HUES64 (cell line): ENCODE data around the gene HMGB2.
A peak's percentile ranks its signal among the peaks of the same experiment; 100 is the strongest.

Experiments used
- H3K27ac ChIP-seq: 2 replicates; pipeline ENCODE4 v1.7.0; 2013; ENCODE audit warnings: low read depth, low read length, inconsistent platforms
- H3K27me3 ChIP-seq: 2 replicates; pipeline ENCODE4 v1.6.1; 2013; ENCODE audit warnings: mild to moderate bottlenecking, low read length; ENCODE audit not compliant: insufficient read depth
- H3K36me3 ChIP-seq: 2 replicates; pipeline ENCODE4 v1.6.1; 2013; ENCODE audit warnings: mild to moderate bottlenecking, low read length; ENCODE audit not compliant: insufficient read depth
- H3K4me1 ChIP-seq: 2 replicates; pipeline ENCODE4 v1.6.1; 2013; ENCODE audit warnings: mild to moderate bottlenecking, low read length, moderate library complexity; ENCODE audit not compliant: insufficient read depth
- H3K4me3 ChIP-seq: 2 replicates; pipeline ENCODE4 v1.5.1; 2013; ENCODE audit warnings: mild to moderate bottlenecking, low read length, moderate library complexity
- H3K9ac ChIP-seq: 2 replicates; pipeline ENCODE4 v1.6.1; 2013; ENCODE audit warnings: mild to moderate bottlenecking, low read depth, low read length
- H3K9me3 ChIP-seq: 2 replicates; pipeline ENCODE4 v1.6.1; 2013; ENCODE audit warnings: low read depth, low read length; ENCODE audit not compliant: insufficient read depth
- WGBS: fragments of 150-250, 120-280 bp; methylation state at CpG from one replicate; pipeline ENCODE4 v1.1.7; 2013; ENCODE audit warnings: missing lambda C conversion rate; 5-methylcytosine and 5-hydroxymethylcytosine counted together

The HMGB2 gene

GRCh38 chr4:173333658-173334084, 487 bp downstream of the HMGB2 start:
- H3K4me1 ChIP-seq = peaks cover 25% of the 10 kb centered on the region; the same call in 1 of the 2 replicates
- under 1% methylated on average over 53 of the region's 53 CpGs for whole genome bisulfite sequencing
- peaks cover 47% of the 10 kb centered on the region for H3K36me3 ChIP-seq
- peak overlapping the region; percentile 100 for H3K9ac ChIP-seq
- no peaks in the 10 kb centered on the region for H3K9me3 ChIP-seq
- H3K4me3 ChIP-seq = peak overlapping the region; percentile 97
- peak overlapping the region; percentile 98 for H3K27ac ChIP-seq
- no peaks in the 10 kb centered on the region for H3K27me3 ChIP-seq

- 22% methylated on average over 21 of the region's 21 CpGs for WGBS
- peak overlapping the region; percentile 97 for H3K4me3 ChIP-seq
- peak overlapping the region; percentile 100 for H3K9ac ChIP-seq
Observed at GRCh38 chr4:173332963-173333657, 1.0 kb downstream of the HMGB2 start.

GRCh38 chr4:173332021-173332487, 2.1 kb downstream of the HMGB2 start:
- H3K9ac ChIP-seq = no peak overlapping the region
- 94% methylated on average over 6 of the region's 6 CpGs for WGBS

More at GRCh38 chr4:173332963-173333657, 1.0 kb downstream of the HMGB2 start:
- Histone ChIP-seq H3K27ac (peak overlapping the region; percentile 43; the same call in 1 of the 2 replicates), H3K9me3 (no peaks in the 10 kb centered on the region), H3K27me3 (no peaks in the 10 kb centered on the region), H3K4me1 (peaks cover 25% of the 10 kb centered on the region; the same call in 1 of the 2 replicates), H3K36me3 (peaks cover 52% of the 10 kb centered on the region)

GRCh38 chr4:173330590-173330989, 3.6 kb downstream of the HMGB2 start:
- Histone ChIP-seq H3K27me3 (no peaks in the 10 kb centered on the region), H3K9me3 (no peaks in the 10 kb centered on the region), H3K4me3 (no peak overlapping the region), H3K27ac (no peak overlapping the region), H3K4me1 (peaks cover 13% of the 10 kb centered on the region; the same call in 1 of the 2 replicates), H3K36me3 (peaks cover 77% of the 10 kb centered on the region), H3K9ac (no peak overlapping the region)
- 95% methylated on average over 1 of the region's 2 CpGs for WGBS

More at GRCh38 chr4:173332021-173332487, 2.1 kb downstream of the HMGB2 start:
- H3K27ac ChIP-seq = no peak overlapping the region
- H3K27me3 ChIP-seq = no peaks in the 10 kb centered on the region
- no peaks in the 10 kb centered on the region for H3K9me3 ChIP-seq
- H3K4me3 ChIP-seq = peak overlapping the region; percentile 97
- peaks cover 63% of the 10 kb centered on the region for H3K36me3 ChIP-seq
- H3K4me1 ChIP-seq = peaks cover 25% of the 10 kb centered on the region; the same call in 1 of the 2 replicates

GRCh38 chr4:173328236-173328901, 5.8 kb downstream of the HMGB2 start:
- H3K9ac ChIP-seq = no peak overlapping the region
- H3K4me3 ChIP-seq = no peak overlapping the region
- no peaks in the 10 kb centered on the region for H3K27me3 ChIP-seq
- no peak overlapping the region for H3K27ac ChIP-seq
- peaks cover 93% of the 10 kb centered on the region for H3K36me3 ChIP-seq
- no peaks in the 10 kb centered on the region for H3K9me3 ChIP-seq
- peaks cover 12% of the 10 kb centered on the region; the same call in 1 of the 2 replicates for H3K4me1 ChIP-seq
- 98% methylated on average over 5 of the region's 5 CpGs for WGBS

- Histone ChIP-seq H3K27me3 (no peaks in the 10 kb centered on the region), H3K27ac (no peak overlapping the region), H3K9me3 (no peaks in the 10 kb centered on the region), H3K4me1 (no peaks in the 10 kb centered on the region), H3K9ac (no peak overlapping the region), H3K36me3 (peaks cover 93% of the 10 kb centered on the region), H3K4me3 (no peak overlapping the region)
- 95% methylated on average over 4 of the region's 5 CpGs for WGBS
Observed at GRCh38 chr4:173325007-173325736, 9.0 kb downstream of the HMGB2 start.

GRCh38 chr4:173319696-173320095, 14.5 kb downstream of the HMGB2 start:
- Histone ChIP-seq H3K9me3 (no peaks in the 10 kb centered on the region), H3K9ac (no peak overlapping the region), H3K27me3 (no peaks in the 10 kb centered on the region), H3K36me3 (peaks cover 79% of the 10 kb centered on the region), H3K27ac (no peak overlapping the region), H3K4me1 (peaks cover 26% of the 10 kb centered on the region), H3K4me3 (no peak overlapping the region)
- 96% methylated on average over 2 of the region's 2 CpGs for WGBS

GRCh38 chr4:173318648-173319211, 15.4 kb downstream of the HMGB2 start:
- WGBS = 68% methylated on average over 3 of the region's 3 CpGs
- peaks cover 82% of the 10 kb centered on the region for H3K36me3 ChIP-seq
- H3K27ac ChIP-seq = peak overlapping the region; percentile 75
- peak overlapping the region; percentile 18; the same call in 1 of the 2 replicates for H3K4me3 ChIP-seq
- no peaks in the 10 kb centered on the region for H3K27me3 ChIP-seq
- H3K4me1 ChIP-seq = peaks cover 26% of the 10 kb centered on the region
- no peaks in the 10 kb centered on the region for H3K9me3 ChIP-seq
- no peak overlapping the region for H3K9ac ChIP-seq

- Histone ChIP-seq H3K27me3 (no peaks in the 10 kb centered on the region), H3K4me1 (peaks cover 26% of the 10 kb centered on the region), H3K4me3 (peak overlapping the region; percentile 18; the same call in 1 of the 2 replicates), H3K9ac (no peak overlapping the region; the same call in 1 of the 2 replicates), H3K36me3 (peaks cover 80% of the 10 kb centered on the region), H3K27ac (peak overlapping the region; percentile 75), H3K9me3 (no peaks in the 10 kb centered on the region)
Observed at GRCh38 chr4:173318240-173318639, 15.9 kb downstream of the HMGB2 start.

GRCh38 chr4:173317004-173317403, 17.2 kb downstream of the HMGB2 start:
- WGBS = 93% methylated on average over 3 of the region's 3 CpGs
- 0 out of 2 replicates have a peak overlapping the region, but pooled peaks have one; percentile 75 for H3K27ac ChIP-seq
- no peaks in the 10 kb centered on the region for H3K27me3 ChIP-seq
- H3K36me3 ChIP-seq = peaks cover 67% of the 10 kb centered on the region
- no peaks in the 10 kb centered on the region for H3K9me3 ChIP-seq
- H3K9ac ChIP-seq = no peak overlapping the region
- peaks cover 26% of the 10 kb centered on the region for H3K4me1 ChIP-seq
- no peak overlapping the region for H3K4me3 ChIP-seq
